Coronary artery (tissue), 2 donors: ENCODE data around the gene GTSF1L.

Experiments
- DNase-seq: peaks from one replicate; pipeline ENCODE4 v3.0.0-alpha.2; 2017; ENCODE audit warnings: low spot score
- H3K27ac ChIP-seq, 2 donors: fragments of 200-600 bp; sonication (generic); one replicate each; pipeline ENCODE4 v1.5.1; 2016 to 2019
- H3K4me3 ChIP-seq: fragments of 200-600 bp; sonication (generic); 2 replicates; pipeline ENCODE4 v1.5.1; 2016; ENCODE audit warnings: mild to moderate bottlenecking, moderate library complexity
- TF ChIP-seq, protein P1 (sequence below): fragments of 200-600 bp; sonication (generic); IDR thresholded peaks from one replicate; pipeline ENCODE4 v1.5.1; 2019; ENCODE audit warnings: antibody characterized with exemption

Gene GTSF1L

DNA sequence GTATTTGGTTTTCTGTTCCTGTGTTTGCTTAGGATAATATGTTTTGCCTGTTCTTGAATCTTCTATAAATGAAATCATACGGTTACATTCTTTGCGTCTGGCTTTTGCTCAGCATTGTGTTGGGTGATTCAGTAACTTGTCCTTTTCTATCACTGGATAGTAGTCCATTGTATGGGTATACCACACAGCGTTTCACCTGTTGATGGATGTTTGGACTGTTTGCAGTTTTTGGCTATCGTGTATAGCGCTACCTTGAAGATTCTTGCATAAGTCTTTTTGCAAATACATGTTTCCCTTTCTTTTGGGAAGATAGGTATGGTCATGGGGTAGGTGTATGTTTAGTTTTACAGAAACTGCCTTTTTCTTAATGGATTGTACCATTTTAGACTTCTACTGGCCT, 50.4 kb downstream of the GTSF1L start:
- no peak for DNase-seq
- H3K4me3 ChIP-seq = no peak overlapping the region
- TF ChIP-seq, protein P1, sequence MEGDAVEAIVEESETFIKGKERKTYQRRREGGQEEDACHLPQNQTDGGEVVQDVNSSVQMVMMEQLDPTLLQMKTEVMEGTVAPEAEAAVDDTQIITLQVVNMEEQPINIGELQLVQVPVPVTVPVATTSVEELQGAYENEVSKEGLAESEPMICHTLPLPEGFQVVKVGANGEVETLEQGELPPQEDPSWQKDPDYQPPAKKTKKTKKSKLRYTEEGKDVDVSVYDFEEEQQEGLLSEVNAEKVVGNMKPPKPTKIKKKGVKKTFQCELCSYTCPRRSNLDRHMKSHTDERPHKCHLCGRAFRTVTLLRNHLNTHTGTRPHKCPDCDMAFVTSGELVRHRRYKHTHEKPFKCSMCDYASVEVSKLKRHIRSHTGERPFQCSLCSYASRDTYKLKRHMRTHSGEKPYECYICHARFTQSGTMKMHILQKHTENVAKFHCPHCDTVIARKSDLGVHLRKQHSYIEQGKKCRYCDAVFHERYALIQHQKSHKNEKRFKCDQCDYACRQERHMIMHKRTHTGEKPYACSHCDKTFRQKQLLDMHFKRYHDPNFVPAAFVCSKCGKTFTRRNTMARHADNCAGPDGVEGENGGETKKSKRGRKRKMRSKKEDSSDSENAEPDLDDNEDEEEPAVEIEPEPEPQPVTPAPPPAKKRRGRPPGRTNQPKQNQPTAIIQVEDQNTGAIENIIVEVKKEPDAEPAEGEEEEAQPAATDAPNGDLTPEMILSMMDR = no peak
- no peak overlapping the region for H3K27ac ChIP-seq
